GM21367 (cell line): ENCODE results near the gene DCLRE1B.

Source experiments
- ATAC-seq: cut with Tn5 transposase; IDR thresholded peaks from one replicate; pipeline ENCODE4 v1.9.1; 2021; ENCODE audit not compliant: unreplicated experiment

Gene DCLRE1B

GRCh38 chr1:113886417-113887401, 18.4 kb upstream of the DCLRE1B start:
- no peak for ATAC-seq

- no peak for ATAC-seq
Observed at GRCh38 chr1:113887402-113888175, 17.5 kb upstream of the DCLRE1B start, which contains the start of gene BCL2L15. TSS of gene BCL2L15 (minus strand) at chr1:113887581. CDS start at chr1:113887375, 206 bp downstream.

- ATAC-seq: no peak
Observed at GRCh38 chr1:113890816-113891215, 14.3 kb upstream of the DCLRE1B start.

- ATAC-seq: no peak
Observed at GRCh38 chr1:113891631-113892220, 13.4 kb upstream of the DCLRE1B start.

GRCh38 chr1:113893267-113893666, 11.9 kb upstream of the DCLRE1B start:
- no peak for ATAC-seq

GRCh38 chr1:113895098-113895497, 10.0 kb upstream of the DCLRE1B start:
- no peak for ATAC-seq

GRCh38 chr1:113895961-113896360, 9.2 kb upstream of the DCLRE1B start:
- ATAC-seq: no peak

- ATAC-seq: no peak
Observed at GRCh38 chr1:113898241-113898814, 6.8 kb upstream of the DCLRE1B start.

GRCh38 chr1:113899111-113899510, 6.0 kb upstream of the DCLRE1B start:
- ATAC-seq: no peak

- no peak for ATAC-seq
Observed at GRCh38 chr1:113901191-113901590, 3.9 kb upstream of the DCLRE1B start.

- no peak for ATAC-seq
Observed at GRCh38 chr1:113903501-113904292, 1.4 kb upstream of the DCLRE1B start.

- ATAC-seq: no peak
Observed at GRCh38 chr1:113904293-113904673, 843 bp upstream of the DCLRE1B start.

- no peak for ATAC-seq
Observed at GRCh38 chr1:113905435-113905861, 322 bp downstream of the DCLRE1B start.

- ATAC-seq: no peak
Observed at GRCh38 chr1:113912594-113913311, 7.6 kb downstream of the DCLRE1B start.

GRCh38 chr1:113913312-113913668, 8.2 kb downstream of the DCLRE1B start:
- ATAC-seq: no peak

GRCh38 chr1:113913887-113914664, 8.9 kb downstream of the DCLRE1B start:
- no peak for ATAC-seq

- ATAC-seq: no peak
Observed at GRCh38 chr1:113916974-113917373, 11.8 kb downstream of the DCLRE1B start.

GRCh38 chr1:113917400-113918082, 12.4 kb downstream of the DCLRE1B start:
- no peak for ATAC-seq
